ENCODE results near the gene TENM4. TPM values are rescaled to one million over a fixed set of nuclear protein-coding genes. Genes with fewer than 3 reads are reported as not detected.

The TENM4 gene
- total RNA-seq, 2 donors from 2014 or later = 2.6 to 6.8 TPM

DNA sequence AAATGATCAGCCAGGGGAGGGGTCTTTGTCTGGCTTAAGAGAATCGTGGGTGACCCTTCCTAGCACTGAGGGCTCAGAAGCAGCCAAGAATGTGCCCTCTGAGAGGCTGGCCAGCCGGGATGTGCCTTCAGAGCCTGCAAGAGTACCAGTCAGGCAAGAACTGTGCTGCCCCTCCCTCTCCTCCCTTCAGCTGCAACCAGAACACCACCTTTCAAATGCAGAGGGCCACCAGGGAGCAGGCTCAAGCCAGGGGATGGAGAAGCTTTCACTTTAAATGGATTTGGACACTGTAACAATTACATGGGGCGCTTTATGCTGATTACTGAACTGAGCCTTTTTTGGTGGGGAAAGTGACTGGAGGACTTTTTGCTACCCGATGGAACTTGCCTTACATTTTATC, 44.9 kb upstream of the TENM4 start:
- DNase-seq (ENCODE audit: low spot score) = no peak
- H3K36me3 ChIP-seq = no peaks in the 10 kb centered on the region
- H3K9me3 ChIP-seq = no peaks in the 10 kb centered on the region
- H3K4me1 ChIP-seq (replicated peaks) = no peaks in the 10 kb centered on the region
- H3K27me3 ChIP-seq (replicated peaks; ENCODE audit: insufficient read depth) = no peaks in the 10 kb centered on the region
- H3K27ac ChIP-seq = no peak overlapping the region
- 43% methylated on average over 4 of the region's 4 CpGs for WGBS
- intact Hi-C loops (cut with DNase I) = no loop called here
- no peak overlapping the region for H3K4me3 ChIP-seq
- TF ChIP-seq, protein P1, sequence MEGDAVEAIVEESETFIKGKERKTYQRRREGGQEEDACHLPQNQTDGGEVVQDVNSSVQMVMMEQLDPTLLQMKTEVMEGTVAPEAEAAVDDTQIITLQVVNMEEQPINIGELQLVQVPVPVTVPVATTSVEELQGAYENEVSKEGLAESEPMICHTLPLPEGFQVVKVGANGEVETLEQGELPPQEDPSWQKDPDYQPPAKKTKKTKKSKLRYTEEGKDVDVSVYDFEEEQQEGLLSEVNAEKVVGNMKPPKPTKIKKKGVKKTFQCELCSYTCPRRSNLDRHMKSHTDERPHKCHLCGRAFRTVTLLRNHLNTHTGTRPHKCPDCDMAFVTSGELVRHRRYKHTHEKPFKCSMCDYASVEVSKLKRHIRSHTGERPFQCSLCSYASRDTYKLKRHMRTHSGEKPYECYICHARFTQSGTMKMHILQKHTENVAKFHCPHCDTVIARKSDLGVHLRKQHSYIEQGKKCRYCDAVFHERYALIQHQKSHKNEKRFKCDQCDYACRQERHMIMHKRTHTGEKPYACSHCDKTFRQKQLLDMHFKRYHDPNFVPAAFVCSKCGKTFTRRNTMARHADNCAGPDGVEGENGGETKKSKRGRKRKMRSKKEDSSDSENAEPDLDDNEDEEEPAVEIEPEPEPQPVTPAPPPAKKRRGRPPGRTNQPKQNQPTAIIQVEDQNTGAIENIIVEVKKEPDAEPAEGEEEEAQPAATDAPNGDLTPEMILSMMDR (IDR thresholded peaks at IDR 0.05) = no peak
- TF ChIP-seq POLR2A (IDR thresholded peaks at IDR 0.05) = no peak
- TF ChIP-seq POLR2AphosphoS5 (IDR thresholded peaks at IDR 0.05) = no peak

DNA sequence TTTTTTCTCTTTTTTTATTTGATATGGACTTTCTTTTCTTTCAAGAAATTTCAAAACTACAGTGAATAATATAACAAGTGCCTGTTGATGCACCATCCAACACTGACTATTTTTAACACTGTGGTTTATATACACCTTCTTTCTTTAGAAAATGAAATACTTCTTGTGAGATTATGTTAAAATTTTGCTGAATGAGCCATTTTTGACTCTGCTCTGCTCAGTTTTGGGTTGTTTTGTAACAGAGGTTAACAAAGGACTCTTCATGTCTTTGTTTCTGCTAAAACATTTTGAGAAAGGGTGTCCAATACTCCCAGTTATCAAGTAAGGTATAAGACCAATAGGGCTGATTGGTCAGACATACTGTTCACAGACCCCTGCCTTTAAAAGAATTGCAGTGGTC, 44.0 kb upstream of the TENM4 start:
- Histone ChIP-seq H3K27ac (no peak overlapping the region), H3K36me3 (no peaks in the 10 kb centered on the region), H3K4me1 (replicated peaks) (no peaks in the 10 kb centered on the region), H3K27me3 (replicated peaks; ENCODE audit: insufficient read depth) (no peaks in the 10 kb centered on the region), H3K9me3 (no peaks in the 10 kb centered on the region), H3K4me3 (no peak overlapping the region)
- TF ChIP-seq, protein P1 (IDR thresholded peaks at IDR 0.05) = no peak
- TF ChIP-seq POLR2A (IDR thresholded peaks at IDR 0.05) = no peak
- TF ChIP-seq POLR2AphosphoS5 (IDR thresholded peaks at IDR 0.05) = no peak
- no peak for DNase-seq (ENCODE audit: low spot score)
- intact Hi-C loops (cut with DNase I) = no loop called here

DNA sequence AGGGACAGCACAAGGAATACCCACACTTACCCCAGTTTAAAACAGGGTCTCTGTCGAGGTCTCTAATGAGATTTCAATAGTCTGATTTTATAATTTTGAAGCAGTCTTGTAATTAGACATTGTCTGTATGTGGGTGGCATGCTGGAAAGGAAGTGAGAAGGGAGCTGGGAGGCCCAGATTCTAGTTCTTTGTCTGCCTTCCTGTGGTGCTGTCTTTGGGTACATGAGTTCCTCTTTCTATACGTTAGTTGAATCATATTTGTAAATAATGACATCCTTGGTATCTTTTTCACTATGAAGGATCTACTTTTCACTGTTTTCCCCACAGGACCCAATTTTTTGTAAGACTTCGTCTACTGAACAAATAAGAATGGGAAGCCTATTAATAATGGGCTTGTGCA, 42.0 kb upstream of the TENM4 start:
- H3K9me3 ChIP-seq = no peaks in the 10 kb centered on the region
- no peak overlapping the region for H3K4me3 ChIP-seq
- intact Hi-C loops (cut with DNase I) = no loop called here
- H3K4me1 ChIP-seq (replicated peaks) = no peaks in the 10 kb centered on the region
- no peak overlapping the region for H3K27ac ChIP-seq
- 76% methylated on average over 3 of the region's 3 CpGs for WGBS
- no peak for DNase-seq (ENCODE audit: low spot score)
- no peaks in the 10 kb centered on the region for H3K27me3 ChIP-seq (replicated peaks; ENCODE audit: insufficient read depth)
- no peak for TF ChIP-seq POLR2A (IDR thresholded peaks at IDR 0.05)
- H3K36me3 ChIP-seq = no peaks in the 10 kb centered on the region

DNA sequence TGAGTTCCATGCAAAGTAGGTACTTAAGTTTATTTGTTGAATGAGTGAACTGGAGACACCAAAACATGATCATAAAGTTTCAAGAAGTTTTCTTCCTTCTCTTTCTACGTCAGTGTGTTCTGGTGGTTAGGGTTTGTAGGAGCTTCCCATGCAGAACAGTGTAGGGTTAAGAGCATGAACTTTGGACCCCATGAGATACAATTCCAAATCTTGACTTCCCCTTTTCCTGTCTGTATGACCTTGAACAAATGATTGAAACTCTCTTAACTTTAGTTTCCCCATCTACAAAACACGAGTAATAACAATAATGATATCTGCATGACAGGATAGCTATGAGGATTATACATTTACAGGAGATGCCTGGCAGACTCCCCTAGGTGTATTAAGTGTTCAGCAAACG, 41.0 kb upstream of the TENM4 start:
- Histone ChIP-seq H3K9me3 (no peaks in the 10 kb centered on the region), H3K4me1 (replicated peaks) (no peaks in the 10 kb centered on the region), H3K27ac (no peak overlapping the region), H3K4me3 (no peak overlapping the region), H3K36me3 (no peaks in the 10 kb centered on the region), H3K27me3 (replicated peaks; ENCODE audit: insufficient read depth) (no peaks in the 10 kb centered on the region)
- 72% methylated on average over 3 of the region's 3 CpGs for WGBS
- intact Hi-C loops (cut with DNase I) = no loop called here
- no peak for TF ChIP-seq POLR2A (IDR thresholded peaks at IDR 0.05)
- TF ChIP-seq, protein P1 (IDR thresholded peaks at IDR 0.05) = no peak
- DNase-seq (ENCODE audit: low spot score) = no peak

DNA sequence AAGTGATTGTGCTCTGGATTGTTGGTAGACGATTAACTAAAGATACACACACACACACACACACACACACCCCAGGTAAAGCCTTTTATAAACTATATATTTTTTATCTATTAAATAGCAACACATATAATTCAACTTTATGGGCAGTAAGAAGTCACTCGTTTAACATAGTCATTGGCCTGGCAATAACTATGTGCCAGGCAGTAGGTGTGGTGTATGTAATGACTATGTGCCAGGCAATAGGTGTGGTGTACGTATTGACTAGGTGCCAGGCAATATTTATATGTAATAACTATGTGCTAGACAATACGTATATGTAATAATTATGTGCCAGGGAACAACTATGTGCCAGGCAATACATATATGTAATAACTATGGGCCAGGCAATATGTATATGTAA, 40.0 kb upstream of the TENM4 start:
- WGBS = 64% methylated on average over 4 of the region's 4 CpGs
- H3K27ac ChIP-seq = no peak overlapping the region
- no peak for DNase-seq (ENCODE audit: low spot score)
- TF ChIP-seq POLR2AphosphoS5 (IDR thresholded peaks at IDR 0.05) = no peak
- no peak for TF ChIP-seq POLR2A (IDR thresholded peaks at IDR 0.05)
- TF ChIP-seq, protein P1 (IDR thresholded peaks at IDR 0.05) = no peak
- H3K36me3 ChIP-seq = no peaks in the 10 kb centered on the region
- intact Hi-C loops (cut with DNase I) = no loop called here
- no peaks in the 10 kb centered on the region for H3K4me1 ChIP-seq (replicated peaks)
- H3K27me3 ChIP-seq (replicated peaks; ENCODE audit: insufficient read depth) = no peaks in the 10 kb centered on the region
- no peaks in the 10 kb centered on the region for H3K9me3 ChIP-seq
- no peak overlapping the region for H3K4me3 ChIP-seq
